HG02870 (cell line): ENCODE data around the gene SLC2A4RG.

Source experiments
- ATAC-seq: cut with Tn5 transposase; IDR thresholded peaks from one replicate; pipeline ENCODE4 v1.9.1; 2021; ENCODE audit warnings: mild to moderate bottlenecking, moderate library complexity; ENCODE audit not compliant: unreplicated experiment

SLC2A4RG gene

GRCh38 chr20:63698739-63699465 is 40.7 kb upstream of the SLC2A4RG start:
- ATAC-seq: no peak

- ATAC-seq: no peak
Observed at GRCh38 chr20:63699466-63700198, 39.9 kb upstream of the SLC2A4RG start.

GRCh38 chr20:63700199-63701050 is 39.2 kb upstream of the SLC2A4RG start:
- no peak for ATAC-seq

- ATAC-seq: no peak
Observed at GRCh38 chr20:63701051-63701328, 38.6 kb upstream of the SLC2A4RG start.

GRCh38 chr20:63701329-63702035 is 38.1 kb upstream of the SLC2A4RG start:
- ATAC-seq: no peak

GRCh38 chr20:63702036-63702665 is 37.4 kb upstream of the SLC2A4RG start:
- no peak for ATAC-seq

GRCh38 chr20:63702751-63703470 is 36.7 kb upstream of the SLC2A4RG start:
- no peak for ATAC-seq

GRCh38 chr20:63703471-63703975 is 36.1 kb upstream of the SLC2A4RG start:
- ATAC-seq: no peak

- ATAC-seq: no peak
Observed at GRCh38 chr20:63703976-63704748, 35.4 kb upstream of the SLC2A4RG start.

- ATAC-seq: no peak
Observed at GRCh38 chr20:63704749-63705117, 34.8 kb upstream of the SLC2A4RG start.

- no peak for ATAC-seq
Observed at GRCh38 chr20:63705232-63706026, 34.1 kb upstream of the SLC2A4RG start.

- no peak for ATAC-seq
Observed at GRCh38 chr20:63706027-63706695, 33.4 kb upstream of the SLC2A4RG start.

GRCh38 chr20:63706852-63707557 is 32.6 kb upstream of the SLC2A4RG start:
- peak; percentile 26 for ATAC-seq

- peak; percentile 51 for ATAC-seq
Observed at GRCh38 chr20:63707558-63708300, 31.8 kb upstream of the SLC2A4RG start, which contains the start of the genes ARFRP1 and ZGPAT. TSS of gene ARFRP1 (minus strand) at chr20:63707976. CDS start at chr20:63707091, 885 bp downstream. TSS of gene ZGPAT (plus strand) at chr20:63708039. CDS start at chr20:63708581, 542 bp downstream.

- peak; percentile 20 for ATAC-seq
Observed at GRCh38 chr20:63708301-63709148, 31.1 kb upstream of the SLC2A4RG start.
